RCC 7860 (cell line): ENCODE measurements around the gene TENM4.

ENCODE experiments used
- DNase-seq: peaks from one replicate; pipeline ENCODE4 v3.0.0-alpha.2; 2015; ENCODE audit warnings: low spot score
- FAIRE-seq: peaks from 2 replicates; lab custom pipeline; 2012; peaks lifted over from hg19 to GRCh38; lab: Jason Lieb, UNC

The TENM4 gene

GRCh38 chr11:78744202-78744601 lies 696.6 kb downstream of the TENM4 start:
- DNase-seq (no peak), FAIRE-seq (no peak)

- FAIRE-seq (peak; percentile 84), DNase-seq (peak; percentile 76)
Observed at GRCh38 chr11:78742430-78742829, 698.4 kb downstream of the TENM4 start.

- no peak for FAIRE-seq
- no peak for DNase-seq
Observed at GRCh38 chr11:78741741-78742140, 699.1 kb downstream of the TENM4 start.

- DNase-seq: no peak
- no peak for FAIRE-seq
Observed at GRCh38 chr11:78740199-78741071, 700.4 kb downstream of the TENM4 start.

GRCh38 chr11:78737891-78738290 lies 702.9 kb downstream of the TENM4 start:
- FAIRE-seq (no peak), DNase-seq (no peak)

- no peak for FAIRE-seq
- no peak for DNase-seq
Observed at GRCh38 chr11:78737301-78737700, 703.5 kb downstream of the TENM4 start.

- no peak for DNase-seq
- FAIRE-seq: no peak
Observed at GRCh38 chr11:78735711-78736110, 705.1 kb downstream of the TENM4 start.

GRCh38 chr11:78733031-78733430 lies 707.8 kb downstream of the TENM4 start:
- no peak for DNase-seq
- FAIRE-seq: no peak

GRCh38 chr11:78732246-78732645 lies 708.6 kb downstream of the TENM4 start:
- FAIRE-seq: no peak

GRCh38 chr11:78731027-78731426 lies 709.8 kb downstream of the TENM4 start:
- DNase-seq (no peak), FAIRE-seq (no peak)

More at GRCh38 chr11:78732246-78732645, 708.6 kb downstream of the TENM4 start:
- DNase-seq: no peak

GRCh38 chr11:78730267-78730824 lies 710.5 kb downstream of the TENM4 start:
- DNase-seq (no peak), FAIRE-seq (no peak)

GRCh38 chr11:78727816-78728215 lies 713.0 kb downstream of the TENM4 start:
- DNase-seq: no peak
- FAIRE-seq: no peak

- DNase-seq (no peak), FAIRE-seq (no peak)
Observed at GRCh38 chr11:78725200-78725599, 715.6 kb downstream of the TENM4 start.

GRCh38 chr11:78722786-78723185 lies 718.0 kb downstream of the TENM4 start:
- DNase-seq (peak; percentile 8), FAIRE-seq (no peak)

GRCh38 chr11:78720281-78720989 lies 720.4 kb downstream of the TENM4 start:
- DNase-seq (no peak), FAIRE-seq (no peak)

- DNase-seq (peak; percentile 29), FAIRE-seq (no peak)
Observed at GRCh38 chr11:78717041-78717440, 723.8 kb downstream of the TENM4 start.

- peak; percentile 83 for FAIRE-seq
- peak; percentile 95 for DNase-seq
Observed at GRCh38 chr11:78715639-78716311, 725.1 kb downstream of the TENM4 start.

- no peak for DNase-seq
- FAIRE-seq: no peak
Observed at GRCh38 chr11:78714539-78714938, 726.3 kb downstream of the TENM4 start.

- FAIRE-seq (no peak), DNase-seq (no peak)
Observed at GRCh38 chr11:78711735-78712134, 729.1 kb downstream of the TENM4 start.

- FAIRE-seq (no peak), DNase-seq (no peak)
Observed at GRCh38 chr11:78710417-78710816, 730.4 kb downstream of the TENM4 start.

GRCh38 chr11:78708388-78708787 lies 732.4 kb downstream of the TENM4 start:
- FAIRE-seq (no peak), DNase-seq (peak; percentile 32)
